GM12878 (cell line): ENCODE data around the gene RAB6B.

Experiments used
- CEBPB ChIP-seq, 2 experiments: fragments of 150-350 bp in 1 of 2; IDR thresholded peaks; 2 replicates each; pipeline ENCODE4 v1.6.1; 2012 to 2014; ENCODE audit warnings: low read depth in 2 of 2, low read length in 2 of 2, borderline replicate concordance in 1 of 2, inconsistent platforms in 1 of 2
- EP300 ChIP-seq, 2 experiments: fragments of 150-350 bp in 1 of 2; IDR thresholded peaks; 2 replicates each; pipeline ENCODE4 v1.6.1; 2011 to 2012; ENCODE audit warnings: low read depth in 2 of 2, low read length in 2 of 2, borderline replicate concordance in 1 of 2, improper control_type of control experiment in 1 of 2, inconsistent platforms in 1 of 2; ENCODE audit not compliant: control insufficient read depth in 1 of 2
- MXI1 ChIP-seq: fragments of 150-350 bp; IDR thresholded peaks from 2 replicates; pipeline ENCODE4 v1.6.1; 2011; ENCODE audit warnings: low read depth, mild to moderate bottlenecking, inconsistent platforms, low read length, improper control_type of control experiment
- NFXL1 ChIP-seq: fragments of 450-650 bp; IDR thresholded peaks from 2 replicates; pipeline ENCODE4 v1.6.1; 2017; ENCODE audit warnings: antibody characterized with exemption, mild to moderate bottlenecking, borderline replicate concordance
- NRF1 ChIP-seq: conservative IDR thresholded peaks from 2 replicates; pipeline ENCODE4 v1.6.1; 2011; ENCODE audit warnings: mild to moderate bottlenecking, low read depth, low read length, improper control_type of control experiment
- POLR2AphosphoS5 ChIP-seq: IDR thresholded peaks from 2 replicates; pipeline ENCODE4 v1.6.1; 2011; ENCODE audit warnings: mild to moderate bottlenecking, low read length, inconsistent platforms
- POU2F2 ChIP-seq: IDR thresholded peaks from 3 replicates; pipeline ENCODE4 v1.6.1; 2011; ENCODE audit warnings: low read depth, mild to moderate bottlenecking, low read length, borderline replicate concordance
- RAD21 ChIP-seq: IDR thresholded peaks from 2 replicates; pipeline ENCODE4 v1.6.1; 2011; ENCODE audit warnings: mild to moderate bottlenecking, low read depth, low read length, moderate library complexity; ENCODE audit not compliant: insufficient read depth
- SMC3 ChIP-seq: IDR thresholded peaks from 2 replicates; pipeline ENCODE4 v1.6.1; 2011; ENCODE audit warnings: low read length, improper control_type of control experiment, borderline replicate concordance
- SUPT20H ChIP-seq: IDR thresholded peaks from 2 replicates; pipeline ENCODE4 v1.6.1; 2011; ENCODE audit warnings: low read depth, mild to moderate bottlenecking, low read length, moderate library complexity, borderline replicate concordance; ENCODE audit not compliant: control insufficient read depth
- ZNF622 ChIP-seq: fragments of 450-650 bp; IDR thresholded peaks from 2 replicates; pipeline ENCODE4 v1.6.1; 2017; ENCODE audit warnings: mild to moderate bottlenecking, inconsistent platforms
- TF ChIP-seq, protein P1 (sequence below), 3 experiments: IDR thresholded peaks in 2 of 3; conservative IDR thresholded peaks in 1 of 3; 2 replicates each; pipeline ENCODE4 v1.5.1; 2011; ENCODE audit warnings: low read depth in 3 of 3, low read length in 3 of 3, mild to moderate bottlenecking in 3 of 3, control low read depth in 2 of 3, moderate library complexity in 2 of 3, inconsistent platforms in 1 of 3, mixed read lengths in 1 of 3; ENCODE audit not compliant: control insufficient read depth in 2 of 3, insufficient read depth in 1 of 3; ENCODE audit errors: extremely low read depth in 1 of 3

DNA sequence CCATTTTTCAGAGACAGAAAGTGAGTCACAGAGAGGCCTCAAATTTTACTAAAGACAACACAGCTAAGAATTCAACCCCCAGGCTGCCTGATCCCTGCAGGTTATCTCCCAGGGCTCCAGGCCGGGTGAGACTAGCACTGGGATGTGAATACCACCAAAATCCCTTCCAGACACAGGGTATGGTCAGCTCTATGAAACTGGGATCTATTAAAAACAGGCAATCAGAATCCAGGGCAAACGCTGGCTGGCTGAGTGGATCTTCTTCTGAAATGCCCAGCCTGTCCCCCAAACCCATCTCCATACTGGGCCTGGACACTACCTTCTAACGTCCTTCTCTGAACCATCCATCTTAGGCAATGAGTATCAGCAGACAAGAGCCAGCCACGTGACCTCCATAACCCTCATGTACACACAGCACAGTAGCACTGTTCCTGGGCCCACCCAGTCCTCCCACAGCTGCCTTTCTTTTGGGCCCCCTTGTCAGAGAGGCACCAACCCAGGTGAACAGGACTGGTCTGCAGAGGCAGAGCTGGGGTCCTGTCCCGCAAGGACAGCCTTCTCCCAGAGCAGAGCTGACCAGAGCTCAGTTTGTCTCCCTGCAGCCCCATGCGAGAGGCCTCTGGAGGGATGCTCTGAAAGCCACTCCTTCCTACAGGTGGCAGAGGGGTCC lies 1.9 kb downstream of the RAB6B start:
- TF ChIP-seq SMC3, result no peak
- TF ChIP-seq, protein P1, sequence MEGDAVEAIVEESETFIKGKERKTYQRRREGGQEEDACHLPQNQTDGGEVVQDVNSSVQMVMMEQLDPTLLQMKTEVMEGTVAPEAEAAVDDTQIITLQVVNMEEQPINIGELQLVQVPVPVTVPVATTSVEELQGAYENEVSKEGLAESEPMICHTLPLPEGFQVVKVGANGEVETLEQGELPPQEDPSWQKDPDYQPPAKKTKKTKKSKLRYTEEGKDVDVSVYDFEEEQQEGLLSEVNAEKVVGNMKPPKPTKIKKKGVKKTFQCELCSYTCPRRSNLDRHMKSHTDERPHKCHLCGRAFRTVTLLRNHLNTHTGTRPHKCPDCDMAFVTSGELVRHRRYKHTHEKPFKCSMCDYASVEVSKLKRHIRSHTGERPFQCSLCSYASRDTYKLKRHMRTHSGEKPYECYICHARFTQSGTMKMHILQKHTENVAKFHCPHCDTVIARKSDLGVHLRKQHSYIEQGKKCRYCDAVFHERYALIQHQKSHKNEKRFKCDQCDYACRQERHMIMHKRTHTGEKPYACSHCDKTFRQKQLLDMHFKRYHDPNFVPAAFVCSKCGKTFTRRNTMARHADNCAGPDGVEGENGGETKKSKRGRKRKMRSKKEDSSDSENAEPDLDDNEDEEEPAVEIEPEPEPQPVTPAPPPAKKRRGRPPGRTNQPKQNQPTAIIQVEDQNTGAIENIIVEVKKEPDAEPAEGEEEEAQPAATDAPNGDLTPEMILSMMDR (IDR thresholded peaks at IDR 0.05 in 2 of 3, conservative IDR thresholded peaks at IDR 0.05 in 1 of 3; ENCODE audit: control insufficient read depth in 2 of 3, extremely low read depth in 1 of 3, insufficient read depth in 1 of 3, low read depth in 3 of 3, low read length in 3 of 3), result no peak
- no peak for TF ChIP-seq RAD21
- no peak for TF ChIP-seq CEBPB (IDR thresholded peaks at IDR 0.05; ENCODE audit: borderline replicate concordance in 1 of 2, low read depth in 2 of 2, low read length in 2 of 2)
- TF ChIP-seq SUPT20H, result no peak
- no peak for TF ChIP-seq EP300 (IDR thresholded peaks at IDR 0.05; ENCODE audit: borderline replicate concordance in 1 of 2, control insufficient read depth in 1 of 2, low read depth in 2 of 2, low read length in 2 of 2)
- no peak for TF ChIP-seq POLR2AphosphoS5
- no peak for TF ChIP-seq MXI1
- TF ChIP-seq NFXL1, result no peak
- TF ChIP-seq ZNF622, result no peak
- TF ChIP-seq POU2F2, result no peak
- no peak for TF ChIP-seq NRF1
